IPS-18c (cell line): ENCODE data around the gene DYRK1A.

Experiments
- H3K4me3 ChIP-seq: 2 replicates; pipeline ENCODE4 v1.7.0; 2013; ENCODE audit warnings: low read depth, mild to moderate bottlenecking, low read length, moderate library complexity; ENCODE audit not compliant: insufficient read depth
- H3K9me3 ChIP-seq: one replicate; pipeline ENCODE4 v1.6.1; 2013; ENCODE audit warnings: mild to moderate bottlenecking, low read length, moderate library complexity; ENCODE audit not compliant: control insufficient read depth, insufficient read depth

The DYRK1A gene

DNA sequence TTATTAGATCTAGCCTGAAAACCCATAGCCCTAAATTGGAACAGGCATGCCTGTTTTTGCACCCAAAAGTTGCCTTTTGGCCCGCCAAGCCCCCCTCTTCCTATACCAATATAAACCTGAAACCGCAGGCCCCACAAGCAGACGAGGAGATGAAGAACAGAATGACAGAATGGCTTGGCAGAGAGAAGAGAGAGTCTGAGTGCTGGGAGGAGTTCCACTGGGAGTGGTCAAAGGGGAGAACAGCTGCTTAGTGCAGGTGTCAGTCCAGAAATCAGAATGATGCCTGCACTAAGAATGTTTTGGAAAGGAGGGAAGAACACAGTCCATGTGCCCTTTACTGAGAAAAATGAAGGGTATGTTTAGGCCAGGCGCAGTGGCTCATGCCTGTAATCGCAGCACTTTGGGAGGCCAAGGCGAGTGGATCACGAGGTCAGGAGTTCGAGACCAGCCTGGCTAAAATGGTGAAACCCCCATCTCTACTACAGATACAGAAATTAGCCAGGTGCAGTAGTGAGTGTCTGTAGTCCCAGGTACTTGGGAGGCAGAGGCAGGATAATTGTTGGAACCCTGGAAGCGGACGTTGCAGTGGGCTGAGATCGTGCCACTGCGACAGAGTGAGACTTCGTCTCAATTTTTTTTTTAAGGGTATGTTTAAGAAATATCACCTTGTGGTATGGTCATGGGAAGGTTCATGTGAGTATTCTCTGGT is 9.4 kb downstream of the DYRK1A start:
- Histone ChIP-seq H3K4me3 (no peak overlapping the region), H3K9me3 (no peaks in the 10 kb centered on the region)

DNA sequence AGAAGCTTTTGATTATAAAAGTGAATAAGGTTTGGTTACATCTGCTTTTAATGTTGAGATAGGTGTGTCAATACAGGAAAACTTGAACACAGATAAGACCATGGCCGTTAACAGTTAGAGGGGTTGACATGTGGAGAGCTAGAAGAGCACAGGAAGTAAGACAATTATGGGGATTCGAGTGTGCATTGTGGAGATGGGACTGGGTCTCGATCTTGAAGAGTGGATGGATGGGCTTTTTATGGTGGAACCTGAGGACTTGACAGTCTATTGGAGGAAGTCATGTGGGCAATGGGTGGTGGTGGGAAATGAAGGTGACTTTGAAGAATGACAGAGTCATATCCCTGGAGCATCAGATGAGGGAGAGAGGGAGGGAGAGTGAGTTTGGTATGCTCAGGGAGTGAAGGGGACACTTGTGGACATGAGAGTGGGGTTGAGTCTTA is 12.1 kb downstream of the DYRK1A start:
- Histone ChIP-seq H3K4me3 (no peak overlapping the region), H3K9me3 (no peaks in the 10 kb centered on the region)

DNA sequence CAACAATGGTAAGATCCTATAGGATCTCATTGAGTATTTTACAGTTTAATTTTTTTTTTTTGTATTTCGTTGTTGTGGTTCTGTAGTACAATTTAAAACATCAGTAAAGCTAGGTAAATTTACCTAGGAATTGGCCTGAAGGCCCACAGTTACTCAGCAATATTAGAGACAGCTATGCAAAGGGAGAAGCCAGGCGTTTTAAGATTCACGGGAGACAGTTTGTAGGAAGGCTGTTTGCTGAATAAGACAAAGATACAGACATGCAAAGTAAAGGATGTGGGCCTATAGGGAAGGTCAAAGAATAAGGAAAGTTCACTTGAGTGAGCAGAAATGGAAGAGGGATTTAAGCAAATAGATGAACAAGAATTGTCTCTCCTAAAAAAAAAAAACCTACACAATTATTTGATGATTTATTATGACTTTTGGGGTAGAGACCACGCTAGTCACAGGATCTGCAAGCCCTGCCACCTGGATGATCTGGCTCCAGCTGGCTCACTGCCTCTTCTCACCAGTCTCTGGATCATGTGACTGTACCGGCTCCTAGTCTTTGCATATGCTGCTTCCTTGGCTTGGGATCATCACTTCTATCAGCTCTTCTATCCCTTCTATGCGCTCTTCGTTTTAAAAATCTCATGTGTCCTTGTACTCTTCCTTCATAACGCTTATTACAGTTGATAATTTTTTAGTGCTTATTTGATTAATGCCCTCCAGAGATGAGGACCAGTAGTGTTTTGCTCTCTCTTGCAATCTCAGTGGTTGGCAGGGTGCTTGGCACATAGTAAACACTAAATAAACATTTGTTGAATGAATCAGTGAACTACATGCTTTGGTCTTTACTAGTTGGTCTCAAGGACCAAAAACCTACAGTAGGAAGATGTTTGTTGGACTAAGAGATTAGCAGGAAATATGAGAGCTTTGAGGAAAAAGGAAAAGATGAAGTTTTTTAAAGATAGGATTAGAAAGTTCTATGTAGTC is 14.1 kb downstream of the DYRK1A start:
- H3K9me3 ChIP-seq, result no peaks in the 10 kb centered on the region
- H3K4me3 ChIP-seq, result no peak overlapping the region

DNA sequence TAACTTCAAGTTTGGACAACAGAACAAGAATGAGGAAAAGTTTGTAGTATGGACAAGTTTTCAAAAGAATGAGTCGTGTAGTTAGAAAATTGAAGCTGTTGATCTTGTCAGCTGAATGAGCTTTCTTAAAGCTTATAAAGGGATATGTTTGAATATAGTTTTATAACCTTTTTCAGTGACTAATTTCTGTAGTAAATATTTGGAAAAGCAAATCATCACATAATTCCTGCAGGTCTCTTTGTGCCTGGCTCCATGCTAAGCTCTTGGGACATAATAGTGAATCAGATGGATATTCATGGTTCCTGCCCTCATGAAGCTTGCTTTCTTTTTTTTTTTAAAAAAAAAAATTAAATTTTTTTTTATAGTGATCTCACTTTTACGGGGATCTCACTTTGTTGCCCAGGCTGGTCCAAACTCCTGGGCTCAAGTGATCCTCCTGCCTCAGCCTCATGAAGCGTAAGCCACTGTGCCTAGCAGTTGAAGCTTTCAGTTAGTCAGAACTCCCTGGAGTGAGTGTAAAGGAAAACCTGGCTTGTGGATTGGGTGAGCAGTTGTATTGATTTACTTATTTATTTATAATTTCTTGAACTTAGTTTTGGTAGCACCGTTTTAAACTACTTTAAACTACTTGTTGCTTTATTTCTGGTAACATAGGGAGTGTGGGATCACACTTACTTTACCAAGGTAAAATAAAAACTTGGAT is 15.5 kb downstream of the DYRK1A start:
- Histone ChIP-seq H3K9me3 (no peaks in the 10 kb centered on the region), H3K4me3 (no peak overlapping the region)

DNA sequence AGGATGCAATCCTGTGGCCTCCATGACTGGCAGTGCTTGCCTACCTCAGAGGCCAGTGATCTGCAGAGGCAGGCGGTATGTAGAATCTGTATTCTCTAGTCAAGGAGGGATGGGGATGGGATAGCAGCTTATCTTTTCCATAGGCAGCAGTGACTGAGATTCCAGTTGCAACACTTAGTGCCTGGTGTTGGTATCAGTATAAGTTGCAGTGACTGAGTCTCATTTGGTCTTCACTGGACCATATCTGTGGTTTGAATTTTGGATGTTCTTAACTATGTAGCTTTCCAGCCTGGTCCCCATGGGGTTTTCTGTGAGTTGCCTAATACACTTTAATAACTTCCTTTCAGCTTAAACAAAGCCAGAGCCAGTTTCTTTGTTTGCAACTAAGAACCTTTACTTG is 16.5 kb downstream of the DYRK1A start:
- Histone ChIP-seq H3K4me3 (no peak overlapping the region), H3K9me3 (no peaks in the 10 kb centered on the region)

DNA sequence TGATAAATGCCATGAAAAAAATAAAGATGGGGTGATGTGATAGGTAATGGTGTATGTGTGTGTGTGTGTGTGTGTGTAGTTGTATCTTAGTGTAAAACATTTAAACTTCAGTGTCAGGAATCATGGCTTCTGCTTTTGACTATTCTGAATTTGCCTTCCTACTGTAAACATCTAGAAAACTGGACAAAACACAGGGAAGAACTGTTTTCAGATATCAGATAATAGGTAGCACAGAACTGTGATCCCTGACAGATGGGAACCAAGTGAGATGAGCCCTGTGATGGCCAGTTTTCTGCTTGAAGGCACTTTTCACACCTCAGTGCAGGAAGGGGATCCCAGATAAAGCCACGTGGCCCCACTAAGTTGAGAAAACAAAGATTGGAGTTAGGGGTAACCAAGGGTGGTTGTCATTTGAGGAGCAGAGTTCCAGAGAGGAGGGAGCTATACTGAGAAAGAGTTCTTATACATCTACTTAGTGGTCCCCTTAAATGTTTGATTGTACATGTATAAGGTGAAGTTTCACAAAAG is 17.3 kb downstream of the DYRK1A start:
- Histone ChIP-seq H3K4me3 (no peak overlapping the region), H3K9me3 (no peaks in the 10 kb centered on the region)

DNA sequence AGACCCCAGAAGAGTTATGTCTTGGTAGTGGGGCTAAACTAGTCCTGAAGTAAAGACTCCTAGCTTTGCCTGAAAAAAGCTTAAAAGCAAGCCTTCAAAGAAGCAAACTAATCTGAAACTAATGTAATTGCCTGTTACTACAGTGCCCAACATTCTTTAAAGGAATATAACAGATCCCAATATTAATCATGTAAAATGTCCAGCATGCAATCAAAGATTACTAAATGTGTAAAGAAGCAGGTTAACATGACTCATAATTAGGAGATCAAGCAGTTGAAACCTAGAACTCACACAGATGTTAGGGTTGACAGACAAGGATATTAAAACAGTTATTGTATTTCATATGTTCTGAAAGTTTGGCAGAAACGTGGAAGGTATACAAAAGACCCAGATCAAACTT is 17.8 kb downstream of the DYRK1A start:
- no peak overlapping the region for H3K4me3 ChIP-seq
- no peaks in the 10 kb centered on the region for H3K9me3 ChIP-seq

DNA sequence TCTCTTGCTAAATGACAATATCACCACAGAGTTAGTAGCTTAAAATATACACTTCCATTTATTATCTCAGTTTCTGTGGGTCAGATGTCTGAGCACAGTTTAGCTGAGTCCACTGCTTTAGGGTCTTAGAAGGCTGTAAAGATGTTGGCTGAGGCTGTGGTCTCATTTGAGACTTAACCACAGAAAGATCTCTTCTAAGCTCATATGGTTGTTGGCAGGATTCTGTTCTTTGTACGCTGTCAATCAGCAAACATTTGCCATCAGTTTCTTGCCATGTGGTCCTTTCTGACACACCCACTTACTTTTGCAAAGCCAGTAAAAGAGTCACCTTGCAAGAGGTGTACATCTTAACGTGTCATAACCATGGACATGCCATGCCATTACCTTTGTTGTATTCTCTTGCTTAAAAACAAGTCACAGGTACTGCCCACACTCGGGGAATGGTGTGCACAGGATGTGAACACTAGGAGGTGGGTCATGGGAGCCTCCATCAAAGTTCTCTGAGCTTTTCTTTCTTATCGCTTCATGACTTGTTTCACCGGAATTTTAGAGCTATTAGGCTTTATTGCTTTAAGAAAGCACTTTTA is 18.7 kb downstream of the DYRK1A start:
- H3K9me3 ChIP-seq, result no peaks in the 10 kb centered on the region
- no peak overlapping the region for H3K4me3 ChIP-seq

DNA sequence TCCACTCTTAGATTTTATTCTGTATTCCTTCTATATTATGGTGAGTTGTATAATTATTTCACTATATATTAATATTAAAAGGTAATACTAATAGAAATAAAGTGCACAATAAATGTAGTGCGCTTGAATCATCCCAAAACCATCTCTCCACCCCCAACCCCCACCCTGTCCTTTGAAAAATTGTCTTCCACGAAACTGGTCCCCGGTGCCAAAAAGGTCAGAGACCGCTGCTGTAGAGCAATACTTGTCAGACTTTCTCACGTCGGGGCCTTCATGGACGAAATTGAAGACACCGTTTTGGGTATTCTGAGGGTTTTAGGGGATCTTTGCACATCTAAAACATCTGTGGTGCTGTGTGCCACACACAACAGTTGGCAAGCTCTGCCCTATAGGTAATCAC is 19.6 kb downstream of the DYRK1A start:
- H3K9me3 ChIP-seq, result no peaks in the 10 kb centered on the region
- H3K4me3 ChIP-seq, result no peak overlapping the region

DNA sequence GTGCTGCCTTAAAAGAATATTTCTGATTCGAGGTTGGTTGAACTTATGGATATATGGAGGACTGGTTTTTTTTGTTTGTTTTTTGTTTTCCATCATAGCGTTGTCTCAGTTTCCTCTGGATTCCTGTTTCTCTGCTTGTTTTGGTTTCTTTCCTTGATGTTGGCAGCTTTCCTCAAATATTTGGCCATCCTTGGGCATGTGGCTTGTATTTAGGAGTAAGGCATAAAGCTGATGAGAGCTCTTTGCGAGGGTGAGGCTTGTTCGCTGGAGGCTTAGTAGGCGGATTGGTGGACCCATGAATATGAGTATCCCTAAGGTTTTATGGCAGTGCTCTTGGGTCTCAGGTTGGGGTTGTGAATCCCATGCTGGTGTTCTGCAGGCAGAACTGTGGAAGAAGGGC is 22.9 kb downstream of the DYRK1A start:
- no peak overlapping the region for H3K4me3 ChIP-seq
- no peaks in the 10 kb centered on the region for H3K9me3 ChIP-seq

DNA sequence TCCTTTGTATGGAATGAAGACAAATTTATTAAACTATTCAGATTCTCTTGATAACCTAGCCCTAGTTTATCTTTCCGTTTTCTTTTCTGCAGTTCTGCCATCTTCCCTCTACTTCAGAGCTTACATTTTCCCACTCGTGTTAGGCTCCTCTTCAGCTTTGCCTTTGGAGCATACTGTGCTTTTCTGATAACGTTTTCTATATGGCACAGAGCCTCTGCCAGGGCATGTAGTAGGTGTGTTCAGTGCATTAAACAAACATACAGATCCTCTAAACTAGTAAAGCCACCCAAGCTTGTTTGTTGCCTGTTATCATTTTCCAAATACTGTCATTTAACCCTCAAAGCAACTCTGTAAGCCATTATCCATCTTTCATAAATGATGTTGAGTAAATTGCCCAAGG is 25.1 kb downstream of the DYRK1A start:
- Histone ChIP-seq H3K9me3 (no peaks in the 10 kb centered on the region), H3K4me3 (no peak overlapping the region)

DNA sequence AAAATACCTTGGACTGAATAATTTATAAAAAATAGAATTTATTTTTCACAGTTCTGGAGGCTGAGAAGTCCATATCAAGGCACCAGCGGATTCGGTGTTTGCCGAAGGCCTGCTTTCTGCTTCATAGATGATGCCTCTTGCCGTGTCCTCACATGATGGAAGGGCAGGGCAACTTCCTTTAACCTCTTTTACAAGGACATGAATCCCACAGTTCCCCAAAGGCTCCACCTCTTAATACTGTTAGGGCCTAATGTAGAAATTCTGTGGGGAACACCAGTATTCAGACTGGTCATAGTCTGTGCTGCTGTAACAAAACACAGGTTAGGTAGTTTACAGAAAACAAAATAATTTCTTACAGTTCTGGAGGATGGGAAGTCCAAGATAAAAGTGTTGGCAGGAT is 25.9 kb downstream of the DYRK1A start:
- Histone ChIP-seq H3K9me3 (no peaks in the 10 kb centered on the region), H3K4me3 (no peak overlapping the region)

DNA sequence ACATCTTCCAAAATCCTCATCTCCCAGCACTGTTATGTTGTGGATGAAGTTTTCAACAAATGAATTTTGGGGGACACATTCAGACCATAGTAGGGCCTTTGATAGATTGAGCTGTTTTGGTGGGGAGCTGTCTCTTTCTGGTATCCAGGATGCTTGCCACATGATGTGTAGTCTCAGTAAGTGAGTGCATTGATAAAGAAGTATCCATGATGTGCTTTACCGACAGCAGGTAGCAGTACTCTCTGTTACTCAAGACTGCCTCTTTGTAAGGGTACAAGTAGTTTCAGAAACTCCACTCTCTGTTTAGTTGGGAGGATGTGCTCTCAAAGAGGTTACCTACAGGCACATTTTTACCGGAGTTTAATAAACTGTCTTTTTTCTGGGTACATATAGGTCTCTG is 26.5 kb downstream of the DYRK1A start:
- H3K9me3 ChIP-seq, result no peaks in the 10 kb centered on the region

DNA sequence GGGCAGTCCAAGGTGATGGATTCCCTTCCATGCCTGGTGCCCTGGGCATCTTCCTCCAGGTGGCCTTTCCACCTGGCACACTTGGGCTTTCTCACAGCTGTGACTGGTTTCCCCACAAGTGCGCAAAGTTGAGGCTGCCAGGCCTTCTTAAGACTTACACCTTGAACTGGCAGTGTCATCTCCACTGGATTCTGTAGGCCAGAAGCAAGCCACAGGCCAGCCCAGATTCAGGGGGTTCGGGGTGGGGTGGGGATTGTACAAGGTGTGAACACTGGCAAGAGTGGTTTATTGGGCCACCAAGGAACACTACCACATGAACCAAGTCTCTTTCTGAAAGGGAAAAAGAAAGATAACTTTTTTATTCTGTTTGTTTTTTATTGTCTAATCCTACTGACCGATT is 27.2 kb downstream of the DYRK1A start:
- Histone ChIP-seq H3K4me3 (no peak overlapping the region), H3K9me3 (no peaks in the 10 kb centered on the region)

More for the DNA sequence above, 26.5 kb downstream of the DYRK1A start:
- H3K4me3 ChIP-seq, result no peak overlapping the region

DNA sequence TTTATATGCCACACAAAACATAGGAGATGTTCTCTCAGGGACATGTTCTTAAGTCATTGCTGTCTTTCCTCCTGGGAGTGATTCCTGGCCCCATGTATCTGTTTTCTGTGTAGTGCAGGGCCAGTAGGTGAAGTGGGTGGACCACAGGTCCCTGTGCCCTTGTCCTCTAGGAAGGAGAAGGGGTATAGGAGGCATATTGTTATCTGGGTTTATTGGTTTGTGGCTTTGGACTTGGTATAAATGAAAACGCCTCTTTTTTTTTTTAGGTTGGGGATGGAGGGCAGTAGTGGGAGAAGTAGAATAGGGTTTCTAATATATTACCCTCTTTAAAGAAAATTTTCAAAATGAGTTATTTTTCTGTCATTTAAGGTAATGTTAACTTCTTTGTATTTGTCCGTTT is 29.4 kb downstream of the DYRK1A start:
- H3K4me3 ChIP-seq, result no peak overlapping the region; the same call in 1 of the 2 replicates
- H3K9me3 ChIP-seq, result no peaks in the 10 kb centered on the region

DNA sequence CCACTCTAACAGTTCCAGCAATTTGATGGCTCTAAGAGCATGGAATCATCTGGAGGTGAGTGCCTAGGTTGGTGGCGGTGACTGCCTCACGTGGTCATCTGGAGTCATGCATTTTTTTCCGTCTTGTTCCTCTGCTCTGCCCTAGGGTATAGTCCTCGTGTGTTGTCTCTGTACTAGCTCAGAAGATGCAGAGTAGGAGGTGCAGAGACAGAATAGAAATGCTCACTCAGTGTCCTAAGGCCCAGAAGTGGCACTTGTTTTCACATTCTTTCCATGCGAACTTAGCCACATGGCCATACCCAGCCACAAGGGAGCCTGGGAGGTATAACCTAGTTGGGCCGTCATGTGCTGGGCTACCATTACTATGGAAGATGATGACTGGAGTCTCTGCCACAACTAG is 30.3 kb downstream of the DYRK1A start:
- H3K9me3 ChIP-seq, result no peaks in the 10 kb centered on the region

DNA sequence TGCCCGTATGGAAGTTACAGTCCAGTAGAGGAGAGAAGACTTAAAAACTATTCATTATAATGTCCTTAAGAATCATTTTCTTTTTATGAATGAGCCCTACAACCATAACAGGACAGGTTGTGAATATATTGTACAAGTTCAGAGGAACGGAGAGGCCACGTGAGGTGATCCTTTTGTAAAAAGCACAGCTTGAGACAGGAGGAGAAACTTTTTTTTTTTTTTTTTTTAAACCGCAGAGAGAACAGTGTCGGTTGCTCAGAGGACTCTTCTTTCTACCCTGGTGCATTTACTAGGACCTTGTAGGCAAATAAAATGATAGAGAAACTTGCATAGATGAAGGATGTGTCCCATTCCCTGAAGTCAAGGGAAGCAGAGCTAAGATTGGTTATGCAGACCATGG is 32.1 kb downstream of the DYRK1A start:
- Histone ChIP-seq H3K9me3 (peaks cover 2% of the 10 kb centered on the region), H3K4me3 (no peak overlapping the region)

More for the DNA sequence above, 30.3 kb downstream of the DYRK1A start:
- H3K4me3 ChIP-seq, result no peak overlapping the region
